ENCODE measurements around the gene REXO4. TPM values are rescaled to one million over a fixed set of nuclear protein-coding genes. Genes with fewer than 3 reads are reported as not detected.

Gene REXO4
- total and polyA plus RNA-seq, 2 of the 13 experiments (the other 11 are each of a cell fraction or from before 2014, with no cell fraction given): 18.5 to 30.4 TPM

GRCh38 chr9:133375724-133376654, 41.8 kb downstream of the REXO4 start, which contains the start of the genes STKLD1 and SURF4 (continued):
- peak; percentile 46; the same call in 1 of the 2 replicates for TF ChIP-seq SAFB2 (CRISPR knock-in tag; IDR thresholded peaks at IDR 0.05; ENCODE audit: borderline replicate concordance, low read depth)
- TF ChIP-seq NR2C2 (CRISPR knock-in tag; IDR thresholded peaks at IDR 0.05; ENCODE audit: borderline replicate concordance): peak; percentile 54; the same call in 1 of the 2 replicates
- peak; percentile 20; the same call in 1 of the 2 replicates for TF ChIP-seq ZNF441 (CRISPR knock-in tag; IDR thresholded peaks at IDR 0.05; ENCODE audit: borderline replicate concordance)
- TF ChIP-seq MYPOP (CRISPR knock-in tag; IDR thresholded peaks at IDR 0.05): peak; percentile 50; the same call in 1 of the 2 replicates
- no peak for TF ChIP-seq RFXANK (CRISPR knock-in tag; IDR thresholded peaks at IDR 0.05)
- 0 out of 2 replicates have a peak, but pooled peaks have one; percentile 55 for TF ChIP-seq ZNF879 (CRISPR knock-in tag; IDR thresholded peaks at IDR 0.05)
- no peak for TF ChIP-seq TRIM22 (IDR thresholded peaks at IDR 0.05)
- TF ChIP-seq MTA1 (CRISPR knock-in tag; IDR thresholded peaks at IDR 0.05; ENCODE audit: borderline replicate concordance): peak; percentile 82
- TF ChIP-seq ATF4 (CRISPR knock-in tag; IDR thresholded peaks at IDR 0.05): 0 out of 4 replicates have a peak, but pooled peaks of 1 of the 2 experiments have one; percentile 41
- peak; percentile 77 for TF ChIP-seq ZBTB38 (CRISPR knock-in tag; IDR thresholded peaks at IDR 0.05)
- TF ChIP-seq ZBTB1 (CRISPR knock-in tag; IDR thresholded peaks at IDR 0.05; ENCODE audit: borderline replicate concordance): no peak
- TF ChIP-seq ZNF124 (CRISPR knock-in tag; IDR thresholded peaks at IDR 0.05): 0 out of 2 replicates have a peak, but pooled peaks have one; percentile 13
- no peak for TF ChIP-seq ATF1 (CRISPR knock-in tag; IDR thresholded peaks at IDR 0.05)
- TF ChIP-seq ATF7 (IDR thresholded peaks at IDR 0.05): no peak
- no peak for TF ChIP-seq ATF7 (CRISPR knock-in tag; IDR thresholded peaks at IDR 0.05)
- peak; percentile 20 for TF ChIP-seq TEAD3 (CRISPR knock-in tag; optimal IDR thresholded peaks at IDR 0.05; ENCODE audit: borderline replicate concordance)
- no peak for TF ChIP-seq ZNF577 (CRISPR knock-in tag; IDR thresholded peaks at IDR 0.05; ENCODE audit: borderline replicate concordance, low read depth)
